ENCODE data around the gene NHEJ1. TPM values are rescaled to one million over a fixed set of nuclear protein-coding genes. Genes with fewer than 3 reads are reported as not detected.

The NHEJ1 gene
- polyA plus RNA-seq, 1 of the 3 experiments (the other 2 are of a cell fraction) = 16.3 TPM

DNA sequence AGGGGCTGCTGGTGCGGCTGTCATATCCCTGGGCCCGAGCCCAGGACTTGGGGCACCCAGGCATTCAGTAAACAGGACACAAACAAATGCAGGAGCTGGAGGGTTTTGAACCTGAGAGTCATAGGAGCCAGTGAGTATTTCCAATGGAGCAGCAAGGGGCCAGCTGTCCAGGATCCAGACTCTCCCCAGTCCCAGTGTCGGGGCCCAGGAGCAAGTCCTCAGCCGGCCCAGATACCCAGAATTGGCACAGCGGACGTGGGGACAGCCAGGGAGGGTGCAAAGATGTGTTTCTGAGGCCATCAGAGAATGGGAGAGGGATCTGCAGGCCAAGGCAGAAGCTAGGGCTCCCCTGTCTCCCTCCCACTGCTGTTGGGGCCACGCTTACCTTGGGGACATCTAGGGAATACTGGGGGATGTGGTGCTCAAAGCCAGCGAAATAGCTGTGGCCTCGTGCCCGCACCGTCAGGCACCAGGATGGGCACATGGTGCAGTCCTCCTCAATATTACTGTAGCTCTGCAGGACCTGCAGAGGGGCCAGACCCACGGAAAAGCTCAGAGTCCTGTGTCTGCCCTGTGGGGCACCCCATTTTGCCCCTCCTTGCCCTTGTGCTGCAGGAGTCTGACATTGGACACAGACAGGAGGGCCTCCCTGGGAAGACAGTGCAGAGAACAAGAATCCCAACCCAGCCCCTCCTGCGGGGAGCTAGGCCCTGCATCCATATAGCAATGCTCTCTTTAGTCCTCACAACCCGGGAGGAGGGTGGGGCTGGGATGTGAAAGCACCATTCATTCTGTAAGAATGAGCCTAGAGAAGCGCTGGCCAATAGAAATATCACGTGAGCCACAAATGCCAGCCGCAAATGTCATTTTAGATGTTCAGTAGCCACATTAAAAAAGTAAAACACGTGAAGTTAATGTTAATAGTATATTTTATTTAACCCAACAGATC is 134.7 kb downstream of the NHEJ1 start:
- 59% methylated on average over 13 of the region's 18 CpGs for WGBS (ENCODE audit: low lambda C conversion rate)
- CTCF ChIA-PET = interaction anchor here (0.9 to 20.3 kb wide), 9 partner anchors 26 to 174 kb away, joined by 3 to 258 read pairs (median 30); partner anchors contain the start of genes IHH and NHEJ1
- Histone ChIP-seq H3K27ac (ENCODE audit: low read depth in 2 of 2, low read length in 1 of 2) (no peak overlapping the region), H3K4me1 (ENCODE audit: control insufficient read depth in 1 of 2, insufficient read depth in 2 of 2, low read depth in 1 of 2, low read length in 1 of 2) (peaks cover 0 to 15% of the 10 kb centered on the region in 2 experiments; a peak in 1 of 4 replicates), H3K9me3 (no peaks in the 10 kb centered on the region), H3K36me3 (replicated peaks in 1 of 2; ENCODE audit: control insufficient read depth in 1 of 2, insufficient read depth in 2 of 2, low read length in 1 of 2) (no peaks in the 10 kb centered on the region), H3K9ac (no peak overlapping the region), H3K9me2 (no peaks in the 10 kb centered on the region), H3F3A (replicated peaks; ENCODE audit: insufficient read depth) (no peaks in the 10 kb centered on the region), H3K79me2 (ENCODE audit: insufficient read depth) (no peaks in the 10 kb centered on the region), H3K27me3 (ENCODE audit: insufficient read depth) (0 out of 2 replicates have a peak, but pooled peaks cover 18% of the 10 kb centered on the region), H3K4me2 (no peak overlapping the region), H4K20me1 (ENCODE audit: insufficient read depth) (no peaks in the 10 kb centered on the region), H2AFZ (ENCODE audit: low read depth) (no peak overlapping the region), H3K4me3 (ENCODE audit: low read depth in 2 of 2, low read length in 1 of 2) (no peak overlapping the region)
- no peak for DNase-seq
- no peak for TF ChIP-seq JUND (IDR thresholded peaks at IDR 0.05)
- no peak for TF ChIP-seq CHD2 (IDR thresholded peaks at IDR 0.05; ENCODE audit: low read length, partially characterized antibody)
- TF ChIP-seq RFX5 (IDR thresholded peaks at IDR 0.05; ENCODE audit: low read length) = no peak
- TF ChIP-seq MEF2A (IDR thresholded peaks at IDR 0.05; ENCODE audit: borderline replicate concordance, low read depth) = no peak
- no peak for TF ChIP-seq PBX3 (IDR thresholded peaks at IDR 0.05)
- no peak for TF ChIP-seq TEAD4 (IDR thresholded peaks at IDR 0.05; ENCODE audit: borderline replicate concordance, insufficient read depth)
- TF ChIP-seq FOSL2 (IDR thresholded peaks at IDR 0.05; ENCODE audit: borderline replicate concordance, low read depth) = no peak
- TF ChIP-seq TAF1 (IDR thresholded peaks at IDR 0.05; ENCODE audit: borderline replicate concordance, low read depth, low read length) = no peak
- TF ChIP-seq SIN3A (IDR thresholded peaks at IDR 0.05; ENCODE audit: borderline replicate concordance, low read depth, low read length) = no peak
- TF ChIP-seq, protein P1, sequence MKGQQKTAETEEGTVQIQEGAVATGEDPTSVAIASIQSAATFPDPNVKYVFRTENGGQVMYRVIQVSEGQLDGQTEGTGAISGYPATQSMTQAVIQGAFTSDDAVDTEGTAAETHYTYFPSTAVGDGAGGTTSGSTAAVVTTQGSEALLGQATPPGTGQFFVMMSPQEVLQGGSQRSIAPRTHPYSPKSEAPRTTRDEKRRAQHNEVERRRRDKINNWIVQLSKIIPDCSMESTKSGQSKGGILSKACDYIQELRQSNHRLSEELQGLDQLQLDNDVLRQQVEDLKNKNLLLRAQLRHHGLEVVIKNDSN (IDR thresholded peaks at IDR 0.05; ENCODE audit: borderline replicate concordance, low read depth) = no peak
- no peak for TF ChIP-seq YY1 (IDR thresholded peaks at IDR 0.05; ENCODE audit: low read depth)
- TF ChIP-seq POLR2AphosphoS5 (IDR thresholded peaks at IDR 0.05; ENCODE audit: low read depth, low read length) = no peak
- no peak for TF ChIP-seq NRF1 (IDR thresholded peaks at IDR 0.05; ENCODE audit: low read depth, low read length)
- TF ChIP-seq SMC3 (IDR thresholded peaks at IDR 0.05; ENCODE audit: low read depth, low read length) = no peak
- TF ChIP-seq GABPA (IDR thresholded peaks at IDR 0.05; ENCODE audit: low read depth) = no peak
- TF ChIP-seq ELF1 (IDR thresholded peaks at IDR 0.05) = no peak
- no peak for TF ChIP-seq EP300 (IDR thresholded peaks at IDR 0.05; ENCODE audit: borderline replicate concordance in 1 of 2, low read depth in 1 of 2, low read length in 1 of 2)
- POLR2A ChIA-PET = no interaction called here

Small RNA genes within 50 kb of the gene (small RNA-seq; reads per million reads assigned to genes)
- gene MIR3131 = 0 reads per million in 7 experiments
- 0 to 0.13 (median 0) reads per million in 7 experiments for gene RN7SL764P

Other genes starting within 250 kb of the NHEJ1 start
- gene CDK5R2, start 201.1 kb downstream of the NHEJ1 start, polyA plus RNA-seq (2012; rRNA removed) = 0.19 and 0.26 TPM in 2 replicates
- gene FEV, start 175.6 kb downstream of the NHEJ1 start, polyA plus RNA-seq (2012; rRNA removed) = 0.53 and 1.2 TPM in 2 replicates
- not detected in 2 replicates for gene CRYBA2, start 167.4 kb downstream of the NHEJ1 start, polyA plus RNA-seq (2012; rRNA removed)
- 0.95 and 1.7 TPM in 2 replicates for gene CFAP65, start 119.3 kb downstream of the NHEJ1 start, polyA plus RNA-seq (2012; rRNA removed)
- gene IHH, start 99.9 kb downstream of the NHEJ1 start, polyA plus RNA-seq (2012; rRNA removed) = 0.03 TPM in 1 of 2 replicates, not detected in the other
- 2.1 and 3.5 TPM in 2 replicates for gene SLC23A3, start 9.2 kb upstream of the NHEJ1 start, polyA plus RNA-seq (2012; rRNA removed)
- gene CNPPD1, start 16.1 kb upstream of the NHEJ1 start, polyA plus RNA-seq (2012; rRNA removed) = 75.9 and 84.1 TPM in 2 replicates
- 74.6 and 94.8 TPM in 2 replicates for gene RETREG2, start 17.5 kb upstream of the NHEJ1 start, polyA plus RNA-seq (2012; rRNA removed)
- gene ZFAND2B, start 46.0 kb upstream of the NHEJ1 start, polyA plus RNA-seq (2012; rRNA removed) = 39.9 and 46.9 TPM in 2 replicates
- 26.5 and 27.4 TPM in 2 replicates for gene ABCB6, start 58.1 kb upstream of the NHEJ1 start, polyA plus RNA-seq (2012; rRNA removed)
- 29.6 and 33.2 TPM in 2 replicates for gene ATG9A, start 68.8 kb upstream of the NHEJ1 start, polyA plus RNA-seq (2012; rRNA removed)
- 22.3 and 30.8 TPM in 2 replicates for gene ANKZF1, start 69.0 kb upstream of the NHEJ1 start, polyA plus RNA-seq (2012; rRNA removed)
- gene GLB1L, start 84.6 kb upstream of the NHEJ1 start, polyA plus RNA-seq (2012; rRNA removed) = 11.7 and 14.1 TPM in 2 replicates
- gene STK16, start 84.7 kb upstream of the NHEJ1 start, polyA plus RNA-seq (2012; rRNA removed) = 57.6 and 78.6 TPM in 2 replicates
- 0.03 TPM in 1 of 2 replicates, not detected in the other for gene TUBA4B, start 92.4 kb upstream of the NHEJ1 start, polyA plus RNA-seq (2012; rRNA removed)
- 4.8 and 6.2 TPM in 2 replicates for gene TUBA4A, start 93.1 kb upstream of the NHEJ1 start, polyA plus RNA-seq (2012; rRNA removed)
- gene DNAJB2, start 118.6 kb upstream of the NHEJ1 start, polyA plus RNA-seq (2012; rRNA removed) = 37.2 and 39.9 TPM in 2 replicates
- 7.4 and 9.5 TPM in 2 replicates for gene PTPRN, start 148.6 kb upstream of the NHEJ1 start, polyA plus RNA-seq (2012; rRNA removed)
- gene RESP18, start 171.9 kb upstream of the NHEJ1 start, polyA plus RNA-seq (2012; rRNA removed) = not detected in 2 replicates
- 80.7 and 92.6 TPM in 2 replicates for gene DNPEP, start 227.1 kb upstream of the NHEJ1 start, polyA plus RNA-seq (2012; rRNA removed)